ENCODE results near the gene PTPRN2.

DNA sequence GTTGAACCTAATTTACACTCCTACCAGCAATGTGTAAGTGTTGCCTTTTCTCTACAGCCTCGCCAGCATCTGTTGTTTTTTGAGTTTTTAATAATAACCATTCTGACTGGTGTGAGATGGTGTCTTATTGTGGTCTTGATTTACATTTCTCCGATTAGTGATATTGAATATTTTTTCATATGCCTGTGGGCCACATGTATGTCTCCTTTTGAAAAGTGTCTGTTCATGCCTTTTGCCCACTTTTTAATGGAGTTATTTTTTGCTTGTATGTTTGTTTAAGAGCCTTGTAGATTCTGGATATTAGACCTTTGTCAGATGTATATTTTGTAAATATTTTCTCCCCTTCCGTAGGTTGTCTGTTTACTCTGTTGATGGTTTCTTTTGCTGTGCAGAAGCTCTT, 1055.6 kb downstream of the PTPRN2 start:
- TF ChIP-seq EZH2 (IDR thresholded peaks at IDR 0.05; ENCODE audit: borderline replicate concordance, low read depth, low read length, poor library complexity, severe bottlenecking), result no peak
- TF ChIP-seq, protein P1, sequence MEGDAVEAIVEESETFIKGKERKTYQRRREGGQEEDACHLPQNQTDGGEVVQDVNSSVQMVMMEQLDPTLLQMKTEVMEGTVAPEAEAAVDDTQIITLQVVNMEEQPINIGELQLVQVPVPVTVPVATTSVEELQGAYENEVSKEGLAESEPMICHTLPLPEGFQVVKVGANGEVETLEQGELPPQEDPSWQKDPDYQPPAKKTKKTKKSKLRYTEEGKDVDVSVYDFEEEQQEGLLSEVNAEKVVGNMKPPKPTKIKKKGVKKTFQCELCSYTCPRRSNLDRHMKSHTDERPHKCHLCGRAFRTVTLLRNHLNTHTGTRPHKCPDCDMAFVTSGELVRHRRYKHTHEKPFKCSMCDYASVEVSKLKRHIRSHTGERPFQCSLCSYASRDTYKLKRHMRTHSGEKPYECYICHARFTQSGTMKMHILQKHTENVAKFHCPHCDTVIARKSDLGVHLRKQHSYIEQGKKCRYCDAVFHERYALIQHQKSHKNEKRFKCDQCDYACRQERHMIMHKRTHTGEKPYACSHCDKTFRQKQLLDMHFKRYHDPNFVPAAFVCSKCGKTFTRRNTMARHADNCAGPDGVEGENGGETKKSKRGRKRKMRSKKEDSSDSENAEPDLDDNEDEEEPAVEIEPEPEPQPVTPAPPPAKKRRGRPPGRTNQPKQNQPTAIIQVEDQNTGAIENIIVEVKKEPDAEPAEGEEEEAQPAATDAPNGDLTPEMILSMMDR (conservative IDR thresholded peaks at IDR 0.05; ENCODE audit: low read depth, low read length), result no peak

Data from A673 (cell line).